Astrocyte (in vitro differentiated cells and primary cell): ENCODE data around the gene NHLRC3. TPM values are rescaled to one million over a fixed set of nuclear protein-coding genes. Genes with fewer than 3 reads are reported as not detected.
A peak's percentile ranks its signal among the peaks of the same experiment; 100 is the strongest.

Experiments used
- DNase-seq: peaks from one replicate; pipeline ENCODE4 v3.0.0-alpha.2; 2010; ENCODE audit warnings: low read depth
- FAIRE-seq: peaks from 2 replicates; lab custom pipeline; 2011; peaks lifted over from hg19 to GRCh38; lab: Jason Lieb, UNC
- H2AFZ ChIP-seq: 2 replicates; pipeline ENCODE4 v1.6.0; 2012; ENCODE audit warnings: low read depth, low read length, inconsistent platforms
- H3K27ac ChIP-seq: 2 replicates; pipeline ENCODE4 v1.5.1; 2011; ENCODE audit warnings: low read depth, low read length, inconsistent platforms
- H3K27me3 ChIP-seq: 2 replicates; pipeline ENCODE4 v1.6.0; 2011; ENCODE audit warnings: low read length, inconsistent platforms; ENCODE audit not compliant: insufficient read depth
- H3K36me3 ChIP-seq: 2 replicates; pipeline ENCODE4 v1.5.1; 2011; ENCODE audit warnings: low read length, inconsistent platforms; ENCODE audit not compliant: insufficient read depth
- H3K4me1 ChIP-seq: 2 replicates; pipeline ENCODE4 v1.5.1; 2011; ENCODE audit warnings: low read length, inconsistent platforms; ENCODE audit not compliant: insufficient read depth
- H3K4me2 ChIP-seq: 2 replicates; pipeline ENCODE4 v1.6.0; 2012; ENCODE audit warnings: low read length, inconsistent platforms
- H3K4me3 ChIP-seq: 2 replicates; pipeline ENCODE4 v1.5.1; 2011; ENCODE audit warnings: low read depth, mild to moderate bottlenecking, low read length, inconsistent platforms; ENCODE audit not compliant: insufficient read depth
- H3K79me2 ChIP-seq: 2 replicates; pipeline ENCODE4 v1.6.0; 2012; ENCODE audit warnings: mild to moderate bottlenecking, low read length, inconsistent platforms; ENCODE audit not compliant: insufficient read depth
- H3K9ac ChIP-seq: 2 replicates; pipeline ENCODE4 v1.6.0; 2012; ENCODE audit warnings: mild to moderate bottlenecking, low read length, inconsistent platforms
- H3K9me3 ChIP-seq: 2 replicates; pipeline ENCODE4 v1.5.1; 2012; ENCODE audit warnings: low read depth, mild to moderate bottlenecking, low read length, inconsistent platforms; ENCODE audit not compliant: insufficient read depth
- H4K20me1 ChIP-seq: 2 replicates; pipeline ENCODE4 v1.6.0; 2012; ENCODE audit warnings: low read length, inconsistent platforms; ENCODE audit not compliant: insufficient read depth
- H3K27ac Mint-ChIP-seq: one replicate; pipeline ENCODE4 v1.8.0; 2021; ENCODE audit warnings: mild to moderate bottlenecking, mixed read lengths; ENCODE audit not compliant: unreplicated experiment
- H3K27me3 Mint-ChIP-seq: one replicate; pipeline ENCODE4 v1.8.0; 2021; ENCODE audit warnings: low read depth, mixed read lengths; ENCODE audit not compliant: unreplicated experiment
- H3K36me3 Mint-ChIP-seq: one replicate; pipeline ENCODE4 v1.8.0; 2021; ENCODE audit warnings: low read depth, mixed read lengths; ENCODE audit not compliant: unreplicated experiment
- H3K4me1 Mint-ChIP-seq: one replicate; pipeline ENCODE4 v1.8.0; 2021; ENCODE audit warnings: low read depth, mixed read lengths; ENCODE audit not compliant: unreplicated experiment
- H3K4me3 Mint-ChIP-seq: one replicate; pipeline ENCODE4 v1.8.0; 2021; ENCODE audit warnings: mild to moderate bottlenecking, moderate library complexity, mixed read lengths; ENCODE audit not compliant: unreplicated experiment
- H3K9me3 Mint-ChIP-seq: one replicate; pipeline ENCODE4 v1.8.0; 2021; ENCODE audit warnings: mild to moderate bottlenecking, mixed read lengths; ENCODE audit not compliant: unreplicated experiment
- CTCF ChIP-seq: IDR thresholded peaks from 2 replicates; pipeline ENCODE4 v1.5.1; 2011; ENCODE audit warnings: low read depth, mild to moderate bottlenecking, inconsistent platforms, low read length, moderate library complexity; ENCODE audit not compliant: insufficient read depth
- EZH2 ChIP-seq: IDR thresholded peaks from 2 replicates; pipeline ENCODE4 v1.6.1; 2012; ENCODE audit warnings: mild to moderate bottlenecking, low read length, inconsistent platforms; ENCODE audit not compliant: insufficient read depth
- total RNA-seq: library from RNA; stranded (reverse); gene quantifications from 2 replicates; pipeline ENCODE4 v1.2.1, GENCODE V29; 2021

The NHLRC3 gene
- total RNA-seq, 1 donor from 2014 or later: 8.2 TPM

- DNase-seq (no peak), FAIRE-seq (no peak)
- Histone ChIP-seq H2AFZ (no peak overlapping the region), H3K27me3 (no peaks in the 10 kb centered on the region), H3K9me3 (no peaks in the 10 kb centered on the region), H3K36me3 (peaks cover 38% of the 10 kb centered on the region), H3K9ac (no peak overlapping the region), H3K27ac (no peak overlapping the region), H4K20me1 (peaks cover 5% of the 10 kb centered on the region), H3K4me1 (no peaks in the 10 kb centered on the region), H3K4me2 (no peak overlapping the region), H3K79me2 (no peaks in the 10 kb centered on the region), H3K4me3 (no peak overlapping the region)
- Mint-ChIP-seq H3K9me3 (no peaks in the 10 kb centered on the region), H3K27ac (no peak overlapping the region), H3K4me3 (no peak overlapping the region), H3K27me3 (no peaks in the 10 kb centered on the region), H3K36me3 (peaks cover 19% of the 10 kb centered on the region), H3K4me1 (peaks cover 5% of the 10 kb centered on the region)
- TF ChIP-seq CTCF: no peak
- TF ChIP-seq EZH2: no peak
Observed at GRCh38 chr13:39013462-39013861, 24.8 kb upstream of the NHLRC3 start.

DNA sequence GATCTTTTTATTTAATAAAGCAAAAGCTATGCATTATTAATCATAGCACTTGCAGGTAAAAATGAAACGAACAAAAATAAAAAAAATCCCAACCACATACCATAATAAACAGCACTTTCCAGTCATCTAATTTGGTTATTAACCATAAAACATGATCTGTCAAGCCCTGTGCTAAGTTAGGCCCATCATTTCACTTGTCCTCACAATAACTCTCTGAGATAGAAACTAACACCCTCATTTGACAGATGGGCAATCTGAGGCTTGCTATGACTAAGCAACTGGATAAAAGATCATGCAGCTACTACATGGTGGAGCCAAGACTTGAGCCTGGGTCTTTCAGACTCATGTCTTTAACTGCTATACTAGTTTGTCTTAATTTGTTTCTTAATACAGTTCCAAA, 22.2 kb upstream of the NHLRC3 start:
- TF ChIP-seq CTCF: no peak
- TF ChIP-seq EZH2: no peak
- Mint-ChIP-seq H3K9me3 (no peaks in the 10 kb centered on the region), H3K4me3 (no peak overlapping the region), H3K4me1 (peaks cover 9% of the 10 kb centered on the region), H3K27ac (no peak overlapping the region), H3K36me3 (peaks cover 20% of the 10 kb centered on the region), H3K27me3 (no peaks in the 10 kb centered on the region)
- no peaks in the 10 kb centered on the region for H3K79me2 ChIP-seq
- peaks cover 5% of the 10 kb centered on the region for H4K20me1 ChIP-seq
- H3K9ac ChIP-seq: no peak overlapping the region
- DNase-seq (no peak), FAIRE-seq (no peak)
- H3K9me3 ChIP-seq: no peaks in the 10 kb centered on the region
- no peak overlapping the region for H3K4me2 ChIP-seq
- H3K27me3 ChIP-seq: no peaks in the 10 kb centered on the region
- peaks cover 42% of the 10 kb centered on the region for H3K36me3 ChIP-seq
- no peak overlapping the region for H3K27ac ChIP-seq
- H2AFZ ChIP-seq: no peak overlapping the region
- H3K4me3 ChIP-seq: no peak overlapping the region
- no peaks in the 10 kb centered on the region for H3K4me1 ChIP-seq

- Mint-ChIP-seq H3K9me3 (no peaks in the 10 kb centered on the region), H3K36me3 (peaks cover 23% of the 10 kb centered on the region), H3K27ac (no peak overlapping the region), H3K4me3 (no peak overlapping the region), H3K27me3 (no peaks in the 10 kb centered on the region), H3K4me1 (peaks cover 9% of the 10 kb centered on the region)
- TF ChIP-seq CTCF (peak; percentile 53), EZH2 (no peak)
- Histone ChIP-seq H3K79me2 (no peaks in the 10 kb centered on the region), H3K4me1 (no peaks in the 10 kb centered on the region), H3K4me2 (no peak overlapping the region), H2AFZ (no peak overlapping the region), H3K27ac (no peak overlapping the region), H4K20me1 (peaks cover 5% of the 10 kb centered on the region), H3K27me3 (no peaks in the 10 kb centered on the region), H3K9ac (no peak overlapping the region), H3K9me3 (no peaks in the 10 kb centered on the region), H3K4me3 (no peak overlapping the region), H3K36me3 (peaks cover 43% of the 10 kb centered on the region)
- DNase-seq (no peak), FAIRE-seq (no peak)
Observed at GRCh38 chr13:39016787-39017186, 21.5 kb upstream of the NHLRC3 start.
